Dermis microvascular lymphatic vessel endothelial cell (primary cell): ENCODE data around the gene NECTIN4. TPM values are rescaled to one million over a fixed set of nuclear protein-coding genes. Genes with fewer than 3 reads are reported as not detected.
"Not testable (repeated sequence)": the region's sequence is repeated elsewhere in the genome, so short reads cannot be mapped to it uniquely, and the experiment has no call there.

Source experiments
- DNase-seq, 2 donors: peaks; one replicate each; pipeline versions ENCODE4 v3.0.0 to v3.0.0-alpha.2; 2010; ENCODE audit warnings: low read depth in 2 of 2
- total RNA-seq: library from RNA; depleted of rRNA; stranded (reverse); fragments of >200 nt; gene quantifications from 2 replicates; pipeline ENCODE4 v1.2.1, GENCODE V29; 2014

Gene NECTIN4
- total RNA-seq, 1 donor from 2014 or later = 0.26 TPM

DNA sequence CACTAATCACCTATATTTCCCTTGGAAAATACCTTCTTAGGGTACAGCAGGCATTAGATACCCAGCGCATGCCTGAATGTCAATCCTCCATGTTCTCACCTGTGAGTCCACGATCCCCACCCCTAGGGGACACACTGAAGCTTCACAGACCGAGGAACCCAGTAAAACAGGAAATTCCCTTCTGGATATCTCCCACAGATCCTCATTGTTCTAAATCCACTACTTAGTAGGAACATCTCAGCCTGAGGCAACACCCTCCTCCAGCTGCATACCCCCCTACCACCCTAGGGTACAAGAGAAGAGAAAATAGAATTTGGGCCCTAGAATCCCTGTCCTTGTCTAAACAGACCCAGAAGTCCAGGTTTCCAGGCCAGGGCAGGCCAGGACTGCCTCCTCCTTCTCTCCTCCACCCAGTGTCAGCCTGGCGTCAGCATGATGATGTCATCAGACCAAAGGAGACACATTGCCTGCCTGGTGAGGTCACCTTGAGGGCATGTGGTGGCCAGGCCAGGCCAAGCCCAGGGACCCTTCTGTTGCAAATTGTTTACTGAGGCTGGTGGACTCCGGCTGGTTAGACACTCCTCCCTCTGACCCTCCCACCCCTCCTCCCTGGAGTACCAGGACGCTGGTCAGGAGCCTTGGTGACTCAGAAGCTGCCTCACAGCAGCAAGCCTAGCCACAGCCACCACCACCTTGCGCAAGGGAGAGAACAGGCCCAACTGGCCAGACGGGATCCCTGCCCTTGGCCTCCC is 6.2 kb downstream of the NECTIN4 start:
- peak in 1 of 2 donors; percentile 16 for DNase-seq

DNA sequence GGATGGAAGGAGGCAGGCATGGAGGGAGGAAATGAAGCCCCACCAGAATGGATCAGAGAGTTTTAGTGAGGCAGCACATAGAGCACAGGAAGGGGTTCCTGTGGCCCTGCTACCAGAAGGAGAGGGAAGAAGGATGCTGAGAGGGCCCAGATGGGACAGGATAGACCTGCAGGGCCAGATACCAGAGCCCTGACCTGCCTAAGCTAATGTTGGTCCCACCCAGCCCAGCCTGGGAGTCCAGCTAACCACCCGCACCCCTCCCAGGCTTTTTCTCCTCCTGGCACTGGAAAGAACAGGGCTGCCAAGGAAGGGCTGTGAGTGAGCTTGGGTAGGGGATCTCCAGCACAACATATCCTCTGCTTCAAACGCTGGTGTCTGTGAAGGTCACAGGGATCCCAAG is 6.9 kb downstream of the NECTIN4 start:
- no peak for DNase-seq

DNA sequence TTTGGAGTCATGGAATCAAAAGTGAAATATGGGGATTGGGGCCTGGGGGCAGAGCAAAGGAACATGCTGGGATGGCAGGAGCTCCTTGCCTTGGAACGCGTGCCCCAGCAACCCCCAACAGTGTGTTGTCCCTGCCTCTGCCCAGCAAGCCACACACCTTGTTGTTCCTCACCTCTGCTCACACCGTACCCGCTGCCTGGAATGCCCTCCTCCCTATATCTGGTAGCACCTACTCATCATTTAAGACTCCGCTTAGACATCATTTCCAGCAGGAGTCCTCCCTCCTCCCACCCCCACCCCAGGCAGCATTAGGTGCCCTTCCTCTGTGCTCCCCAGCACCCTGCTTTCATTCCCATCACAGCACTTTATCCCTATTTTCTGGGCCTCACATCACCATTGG is 7.8 kb downstream of the NECTIN4 start:
- DNase-seq = no peak

DNA sequence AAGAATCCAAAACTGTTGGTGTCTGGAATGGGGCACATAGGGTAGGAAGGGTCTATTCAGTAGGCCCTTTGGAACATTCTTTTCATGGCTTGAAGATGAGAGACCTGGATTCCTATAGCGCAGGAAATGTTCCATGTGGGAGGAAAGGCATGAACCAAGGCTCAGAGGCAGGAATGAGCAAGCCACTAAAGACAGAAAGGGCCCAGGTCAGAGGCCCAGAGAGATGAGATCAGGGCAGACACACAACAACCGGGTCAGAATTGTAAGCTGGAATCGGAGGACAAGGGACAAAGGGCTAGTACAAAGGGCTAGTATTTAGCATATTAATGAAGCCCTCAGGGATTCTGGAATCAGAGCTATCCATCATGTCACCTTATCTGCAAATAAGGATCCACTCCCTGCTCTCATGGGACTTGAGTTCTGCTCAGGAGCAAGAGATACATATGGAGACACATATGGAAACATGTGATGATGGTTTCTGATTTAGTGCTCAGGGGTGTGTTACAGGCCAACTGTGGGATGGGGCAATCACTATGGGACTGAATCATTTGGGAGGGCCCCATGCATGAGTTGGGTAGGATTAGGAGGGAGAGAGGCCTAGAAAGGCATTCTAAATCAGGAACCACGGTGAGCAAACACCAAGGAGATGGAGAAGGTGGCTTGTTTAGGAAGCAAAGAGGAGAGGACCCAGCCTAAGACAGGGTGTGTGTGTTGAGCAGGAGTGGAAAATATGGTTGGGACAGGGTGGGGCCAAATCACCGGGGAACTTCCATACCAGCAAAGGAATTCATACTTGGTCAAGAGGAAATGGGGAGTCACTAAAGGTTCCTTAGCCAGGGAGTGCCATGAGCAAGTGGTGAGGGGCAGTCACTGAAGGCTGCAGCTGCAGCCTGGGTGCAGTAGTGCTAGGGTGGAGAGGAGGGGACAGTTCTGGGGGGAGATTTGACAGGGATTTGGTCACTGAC is 8.6 kb downstream of the NECTIN4 start:
- no peak for DNase-seq

DNA sequence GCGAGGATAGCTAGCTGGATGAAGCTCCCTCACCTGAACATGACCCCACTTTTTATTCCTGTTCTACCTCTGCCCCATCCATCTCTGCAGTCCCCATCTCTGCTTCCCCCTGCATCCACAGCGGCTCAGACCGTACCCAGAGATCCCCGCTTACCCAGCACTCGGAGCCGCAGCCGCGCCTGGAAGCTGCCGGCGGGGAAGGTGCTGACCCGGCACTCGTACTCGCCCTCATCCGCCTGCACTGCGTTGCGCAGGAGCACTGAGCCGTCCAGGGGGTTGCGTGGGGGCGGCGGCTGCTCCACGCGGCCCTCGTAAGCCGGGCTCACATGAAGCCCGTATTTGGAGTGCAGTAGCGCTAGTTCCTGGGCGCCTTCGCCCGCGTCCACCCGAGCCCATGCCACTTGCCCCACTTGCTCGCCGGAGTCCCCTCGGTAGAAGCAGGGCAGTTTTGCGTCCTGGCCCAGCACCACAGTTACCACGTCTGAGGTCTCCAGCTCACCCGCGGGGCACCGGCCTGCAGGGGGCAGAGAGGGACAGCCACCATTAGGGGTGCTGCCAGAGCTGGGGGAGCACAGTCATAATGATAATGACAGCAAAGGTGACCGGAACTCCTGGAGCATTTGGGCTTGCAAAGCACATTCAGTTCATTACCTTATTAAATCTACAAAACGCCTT is 9.8 kb downstream of the NECTIN4 start:
- DNase-seq = no peak

DNA sequence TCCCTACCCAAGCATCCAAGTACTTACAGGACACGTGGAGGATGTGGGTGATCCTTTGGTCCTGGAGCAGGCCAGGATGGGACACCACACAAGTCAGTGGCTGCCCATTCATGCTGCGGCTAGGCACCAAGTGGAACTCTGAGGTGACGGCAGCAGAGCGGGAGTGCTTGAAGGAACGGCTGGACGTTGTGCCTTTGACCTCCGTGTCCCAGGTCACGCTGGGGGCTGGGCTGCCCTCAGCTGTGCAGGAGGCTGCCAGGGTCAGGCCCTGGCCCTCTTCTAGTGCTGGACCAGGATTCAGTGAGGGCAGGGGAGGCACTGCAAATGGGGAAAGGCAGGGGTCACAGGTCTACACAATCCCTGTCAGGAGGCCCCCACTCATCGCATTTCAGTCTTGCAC is 11.9 kb downstream of the NECTIN4 start:
- DNase-seq = no peak

DNA sequence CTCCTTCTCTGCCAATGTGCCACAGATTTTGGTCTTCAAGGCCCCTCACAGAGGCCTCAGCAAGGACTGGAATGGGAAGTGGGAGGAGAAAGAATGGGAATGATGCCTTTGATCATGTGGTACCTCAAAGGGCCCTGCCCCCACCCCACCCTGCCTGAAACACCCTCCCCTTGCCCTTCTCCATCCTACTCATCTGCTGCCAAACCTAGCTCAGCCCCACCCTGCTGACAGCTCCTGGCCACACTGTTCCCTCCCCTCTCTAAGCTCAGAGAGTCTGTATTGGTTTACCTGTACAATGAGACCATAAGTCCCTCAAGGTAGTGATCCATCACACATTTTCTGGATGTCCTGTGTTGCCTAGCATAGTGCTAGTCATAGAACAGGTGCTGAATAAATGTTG is 12.9 kb downstream of the NECTIN4 start:
- DNase-seq = no peak

DNA sequence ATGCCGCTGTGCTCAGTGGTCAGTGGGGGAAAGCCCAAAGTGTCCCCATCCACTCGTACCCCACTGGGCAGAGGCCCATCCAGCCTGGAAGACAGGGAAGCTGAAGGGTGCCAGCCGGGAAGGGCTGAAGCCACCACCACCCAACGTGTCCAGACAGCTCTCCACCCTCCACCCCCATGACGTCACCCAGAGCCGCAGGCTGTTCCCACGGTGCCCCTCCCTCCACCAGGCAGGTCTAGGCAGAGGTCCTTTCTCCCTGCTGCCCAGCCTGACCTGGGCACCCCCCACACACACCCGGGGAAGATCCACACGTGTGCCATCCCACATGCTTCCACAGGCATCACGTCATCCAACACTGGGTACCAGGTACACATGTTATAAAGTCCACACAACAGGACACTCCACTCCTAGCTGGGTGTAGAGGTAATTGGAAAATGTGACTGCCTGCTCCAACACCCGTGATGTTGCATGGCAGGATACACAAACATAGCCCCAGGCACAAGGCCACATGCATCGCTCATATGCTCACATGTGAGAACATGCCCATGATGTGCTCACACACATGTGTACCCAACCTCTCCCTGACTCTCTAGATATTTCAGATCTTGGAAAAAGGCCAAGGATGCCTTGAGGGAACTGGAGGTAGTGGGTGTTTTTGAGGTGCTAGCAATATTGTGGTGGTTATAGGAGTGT is 14.5 kb downstream of the NECTIN4 start:
- no peak for DNase-seq

DNA sequence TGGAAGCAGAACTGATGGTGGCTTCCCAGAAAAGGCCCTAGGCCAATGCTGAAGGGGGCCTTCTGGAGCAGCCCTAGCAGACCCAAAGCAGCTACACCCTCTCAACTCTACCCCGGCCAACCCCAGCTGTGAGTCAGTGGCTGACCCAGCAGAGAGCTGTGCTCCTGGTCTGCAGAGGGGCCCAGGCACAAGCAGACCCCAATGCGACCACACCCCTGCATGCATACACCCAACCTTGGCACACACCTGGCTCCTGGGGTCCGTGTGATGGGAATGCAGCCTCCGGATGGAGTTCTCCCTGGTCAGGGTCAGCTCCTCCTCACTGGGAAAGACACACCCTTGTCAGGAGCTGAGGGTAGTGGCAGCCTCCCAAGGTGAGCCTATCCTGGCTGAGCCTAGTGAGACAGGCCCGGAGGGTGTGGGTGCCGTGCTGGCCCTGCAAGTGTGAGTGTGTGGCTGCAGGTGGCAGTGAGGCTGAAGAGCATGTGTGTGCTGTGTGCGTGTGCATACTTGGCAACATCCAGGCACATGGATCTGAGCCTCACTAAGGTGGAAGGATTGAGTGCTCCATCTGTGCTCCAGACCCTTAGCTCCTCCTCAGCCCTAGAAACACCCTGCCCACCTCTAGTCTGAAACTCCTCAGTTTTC is 15.8 kb downstream of the NECTIN4 start:
- no peak for DNase-seq

DNA sequence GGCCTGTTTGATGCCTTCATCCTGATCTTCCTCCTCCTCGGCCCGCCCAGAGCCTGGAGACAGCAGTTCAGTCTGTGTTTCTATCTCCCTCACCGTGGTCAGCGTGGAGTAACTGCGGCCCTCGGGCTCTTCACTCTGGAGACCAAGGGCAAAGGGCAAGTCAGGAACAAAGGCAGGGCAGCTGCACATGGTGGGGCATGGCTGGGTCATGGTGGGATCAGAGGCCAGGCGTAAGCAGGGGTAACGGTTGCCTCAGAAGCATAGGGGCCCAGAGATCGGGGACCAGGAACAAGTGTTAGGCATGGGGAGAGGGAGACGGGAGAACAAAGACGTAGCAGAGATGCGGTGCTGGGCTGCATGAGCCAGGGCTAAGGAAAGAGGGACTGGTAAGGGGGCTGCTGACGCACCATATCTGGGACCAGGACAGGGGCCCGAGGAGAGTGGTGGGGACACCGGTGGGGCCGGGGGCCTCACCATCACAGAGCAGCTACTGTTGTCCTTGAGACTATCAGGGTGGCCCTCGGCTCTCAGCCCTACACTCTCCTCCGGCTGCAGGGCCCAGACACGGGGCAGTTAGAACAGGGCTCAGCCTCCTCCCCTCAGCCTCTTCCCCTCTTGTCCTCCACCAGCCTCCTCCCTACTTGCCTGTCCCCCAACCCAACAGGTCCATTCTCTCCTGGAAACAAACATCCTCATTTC is 16.5 kb downstream of the NECTIN4 start:
- no peak for DNase-seq

DNA sequence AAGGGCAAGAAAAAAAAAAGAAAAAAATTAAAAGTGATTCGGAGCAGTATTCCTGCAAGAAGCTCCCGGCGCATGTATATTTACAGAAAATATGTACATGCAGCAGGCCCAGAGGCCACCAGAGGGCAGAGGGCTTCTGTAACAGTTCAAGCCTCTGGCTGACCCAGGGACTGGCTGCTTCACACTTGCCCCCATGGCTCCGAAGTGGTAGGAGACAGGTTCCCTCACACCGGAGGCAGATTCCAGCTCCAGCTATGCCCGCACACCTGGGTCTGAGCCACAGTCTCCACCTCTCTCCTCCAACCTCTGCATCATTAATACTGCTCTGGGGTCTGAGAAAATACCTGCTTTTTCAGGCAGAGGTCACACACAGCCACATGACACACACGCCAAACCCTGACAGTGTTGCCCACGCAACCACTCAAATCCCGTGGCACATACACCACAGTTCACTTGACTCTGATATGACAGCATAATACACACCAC is 17.4 kb downstream of the NECTIN4 start:
- DNase-seq = peak in 1 of 2 donors; percentile 17

DNA sequence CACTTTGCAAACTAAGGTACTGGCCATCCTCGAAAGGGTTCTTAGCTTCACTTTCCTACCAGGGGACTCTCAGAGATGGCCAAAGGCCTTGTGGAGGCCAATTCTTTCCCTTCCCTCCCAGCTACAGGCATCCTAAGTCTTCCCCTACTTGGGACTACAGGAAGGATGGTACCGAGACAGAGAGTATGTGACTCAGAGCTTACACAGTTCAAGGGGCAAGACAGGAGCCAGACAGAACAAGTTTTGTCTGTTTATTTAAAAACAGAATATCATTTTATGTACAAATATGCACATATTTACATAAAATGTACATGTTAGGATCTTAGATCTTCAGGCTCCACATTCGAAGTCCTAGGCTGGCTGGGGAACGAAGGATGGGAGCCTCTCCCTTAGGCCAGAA is 18.6 kb downstream of the NECTIN4 start:
- DNase-seq = no peak

DNA sequence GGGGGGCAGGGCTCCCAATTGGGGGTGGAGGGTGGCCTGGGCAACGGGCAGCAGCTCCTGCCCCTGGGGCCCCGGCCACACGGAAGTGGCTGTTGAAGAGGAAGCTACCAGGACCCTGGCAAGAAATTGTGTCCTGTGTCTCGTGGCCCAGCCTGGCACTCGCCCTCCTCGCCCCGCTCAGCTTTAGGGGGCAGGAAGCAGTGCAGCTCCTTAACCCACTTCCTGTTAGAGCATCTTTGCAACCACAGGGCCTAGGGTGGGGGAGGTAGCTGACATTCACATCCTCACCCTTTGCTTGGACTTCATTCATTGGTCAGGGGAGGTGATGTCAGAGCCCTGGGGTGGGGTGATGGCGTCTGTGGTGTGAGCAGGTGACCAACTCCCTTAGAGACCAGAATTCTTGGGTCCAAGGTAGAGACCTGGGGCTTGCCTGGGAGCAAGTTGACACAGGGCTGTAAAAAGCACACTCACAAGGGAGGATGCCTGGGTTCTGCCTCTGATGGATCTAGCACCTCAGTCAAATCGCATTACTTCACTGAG is 19.6 kb downstream of the NECTIN4 start, which contains the start of gene ARHGAP30:
TSS of gene ARHGAP30 (minus strand) at position 161 of the 540 bp plus-strand sequence. CDS start 267 bp downstream, outside the sequence.
- DNase-seq = no peak

DNA sequence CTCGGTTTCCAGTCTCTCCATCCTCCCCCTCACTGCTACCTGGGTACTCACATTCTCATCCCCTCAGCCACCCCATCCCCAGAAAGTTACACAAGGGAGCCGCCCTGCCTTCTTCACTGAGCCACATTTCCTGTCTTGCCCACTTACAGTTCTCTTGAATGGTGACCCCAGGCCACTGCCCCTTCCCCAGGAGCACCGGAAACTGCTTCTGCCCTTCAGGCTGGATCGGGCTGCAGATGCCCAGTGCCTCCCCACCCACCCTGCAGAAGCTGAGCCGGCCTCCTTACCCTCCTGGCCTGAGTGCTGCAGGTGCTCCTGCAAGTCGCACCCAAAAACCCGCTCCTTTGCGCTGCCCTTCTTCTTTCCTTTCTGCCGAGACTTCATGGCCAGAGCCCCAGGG is 20.1 kb downstream of the NECTIN4 start:
- DNase-seq = no peak

DNA sequence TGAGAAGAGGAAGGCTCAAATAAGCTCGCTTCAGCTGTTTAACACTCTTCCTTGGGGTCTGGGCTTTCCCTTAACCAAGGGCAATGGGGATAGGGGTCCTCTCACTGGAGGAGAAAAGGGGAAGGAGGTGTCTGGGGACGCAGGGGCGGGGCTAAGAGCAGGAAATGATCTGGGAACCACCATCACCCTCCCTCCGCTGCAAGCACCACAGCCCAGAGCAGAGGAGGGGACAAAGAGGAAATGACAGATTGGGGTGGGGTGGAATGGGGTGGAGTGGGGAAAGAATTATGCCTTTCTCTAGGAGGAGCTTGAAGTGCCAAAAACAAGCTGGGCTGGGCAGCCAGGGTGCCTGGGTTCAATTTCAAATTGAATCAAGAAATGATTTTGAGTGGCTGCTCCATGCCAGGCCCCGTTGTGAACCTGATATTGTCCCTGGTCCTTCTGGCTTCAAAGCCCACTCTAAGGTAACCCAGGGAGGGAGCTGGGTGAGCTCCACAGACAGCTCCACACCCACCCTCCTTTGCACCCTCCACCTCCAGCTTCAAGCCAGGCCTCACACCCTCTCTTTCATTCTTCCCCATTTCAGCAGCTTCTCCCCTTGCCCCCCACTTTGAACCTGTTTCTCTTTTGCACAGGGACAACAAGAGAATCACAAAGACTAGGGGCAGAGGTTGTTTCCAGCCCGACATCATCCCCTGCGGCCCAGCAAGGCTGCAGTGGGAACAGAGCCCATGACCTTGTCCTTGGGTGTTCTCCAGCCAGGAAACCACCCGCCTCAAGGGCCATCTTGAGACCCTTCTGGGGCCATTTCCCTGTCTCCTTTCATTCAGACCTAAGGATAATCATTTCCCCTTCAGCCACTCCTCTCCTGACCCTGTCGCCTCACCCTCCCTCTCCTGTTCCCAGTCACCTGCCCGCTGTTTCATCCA is 20.8 kb downstream of the NECTIN4 start:
- DNase-seq = no peak

DNA sequence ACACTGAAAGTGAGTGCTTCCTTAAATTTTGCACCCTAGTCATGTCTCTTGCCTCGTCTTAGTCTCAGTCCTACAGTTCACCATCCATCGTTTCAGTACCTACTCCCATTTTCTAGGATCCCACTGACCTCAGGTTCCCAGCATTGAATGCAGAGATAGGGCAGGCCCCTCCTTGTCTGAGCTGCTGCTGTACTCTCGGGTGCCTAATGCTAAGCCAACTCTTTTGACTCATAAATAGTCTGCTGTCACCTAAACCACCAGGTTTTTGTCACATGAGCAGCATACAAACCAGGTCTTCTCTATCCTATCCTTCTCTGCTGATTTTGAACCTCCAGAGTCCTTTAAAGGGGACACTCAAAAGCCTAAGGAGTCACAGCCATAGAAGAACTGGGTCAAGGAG is 22.7 kb downstream of the NECTIN4 start:
- no peak for DNase-seq

DNA sequence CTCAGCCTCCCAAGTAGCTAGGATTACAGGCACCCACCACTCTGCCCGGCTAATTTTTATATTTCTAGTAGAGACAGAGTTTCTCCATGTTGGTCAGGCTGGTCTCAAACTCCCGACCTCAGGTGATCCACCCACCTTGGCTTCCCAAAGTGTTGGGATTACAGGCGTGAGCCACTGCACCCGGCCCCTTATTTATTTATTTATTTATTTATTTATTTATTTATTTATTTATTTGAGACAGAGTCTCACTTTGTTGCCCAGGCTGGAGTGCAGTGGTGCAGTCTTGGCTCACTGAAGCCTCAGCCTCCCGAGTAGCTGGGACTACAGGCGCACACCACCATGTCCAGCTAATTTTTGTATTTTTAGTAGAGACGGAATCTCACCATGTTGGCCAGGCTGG is 23.7 kb downstream of the NECTIN4 start:
- not testable (repeated sequence) for DNase-seq

DNA sequence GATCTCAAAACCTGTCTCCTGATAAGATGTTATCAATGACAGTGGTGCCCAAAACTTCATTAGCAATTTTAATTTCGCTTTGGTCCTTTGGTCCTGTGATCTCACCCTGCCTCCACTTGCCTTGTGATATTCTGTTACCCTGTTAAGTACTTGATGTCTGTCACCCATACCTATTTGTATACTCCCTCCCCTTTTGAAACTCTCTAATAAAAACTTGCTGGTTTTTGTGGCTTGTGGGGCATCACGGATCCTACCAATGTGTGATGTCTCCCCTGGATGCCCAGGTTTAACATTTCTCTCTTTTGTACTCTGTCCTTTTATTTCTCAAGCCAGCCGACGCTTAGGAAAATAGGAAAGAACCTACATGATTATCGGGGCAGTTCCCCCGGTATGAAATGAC is 25.4 kb downstream of the NECTIN4 start:
- DNase-seq = not testable (repeated sequence)

DNA sequence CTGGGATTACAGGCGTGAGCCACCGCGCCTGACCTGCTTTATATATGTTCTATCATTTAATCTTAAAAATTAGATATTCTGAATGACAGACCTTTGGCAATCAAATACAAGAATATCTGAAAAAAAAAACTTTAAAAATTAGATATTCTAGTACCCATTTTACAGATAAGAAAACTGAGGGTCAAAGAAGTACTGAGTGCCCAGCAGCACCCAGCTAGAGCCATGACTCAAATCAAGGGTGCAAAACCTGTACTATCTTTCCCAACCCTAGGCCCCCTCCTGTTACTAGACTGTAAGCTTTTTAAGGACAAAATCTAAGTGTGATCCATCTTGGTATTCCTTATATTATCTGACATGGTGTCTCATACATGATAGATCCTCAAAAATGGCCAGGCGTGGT is 27.9 kb downstream of the NECTIN4 start:
- DNase-seq = no peak
